Measurements from ENCODE around the gene INTS14. TPM values are rescaled to one million over a fixed set of nuclear protein-coding genes. Genes with fewer than 3 reads are reported as not detected.

The INTS14 gene
- 10 to 100 TPM; 50.8 to 57.6 (median 54.0) TPM for polyA plus RNA-seq (ENCODE audit: insufficient read length in 3 of 3)

- DNase-seq (ENCODE audit: low read depth in 3 of 3, low spot score in 2 of 3) = peak; percentile 85 to 94 (median 93)
These were observed at the start of gene INTS14 for GRCh38 chr15:65610871-65611718. INTS14 (minus strand) TSS chr15:65611131; CDS start chr15:65607380, 3,751 bp downstream.

- no peak for DNase-seq (ENCODE audit: low read depth in 3 of 3, low spot score in 2 of 3)
These were observed 48.6 kb upstream of the INTS14 start for GRCh38 chr15:65659502-65660052.

- DNase-seq (ENCODE audit: low read depth in 3 of 3, low spot score in 2 of 3) = no peak
These were observed 44.5 kb upstream of the INTS14 start for GRCh38 chr15:65655457-65655856.

DNA sequence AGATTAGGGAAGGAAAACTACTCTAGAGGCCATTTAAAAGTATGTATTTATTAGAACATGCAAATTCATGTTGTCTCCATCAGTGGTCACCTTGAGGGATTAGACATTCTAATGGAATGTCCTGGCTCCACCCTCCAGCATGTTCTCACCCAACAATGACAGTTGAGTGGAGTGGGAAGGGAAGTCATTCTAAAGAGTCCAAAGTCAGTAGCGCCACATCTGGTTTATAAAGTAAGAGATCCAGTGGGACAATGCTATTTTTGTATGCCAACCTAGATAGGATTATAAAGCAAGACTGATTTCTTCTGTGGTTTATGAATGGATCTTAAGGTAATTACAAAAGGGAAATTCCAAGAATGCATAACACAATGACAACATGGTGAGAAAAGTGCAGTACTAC lies 44.1 kb upstream of the INTS14 start:
- no peak for DNase-seq (ENCODE audit: low read depth in 3 of 3, low spot score in 2 of 3)

- DNase-seq (ENCODE audit: low read depth in 3 of 3, low spot score in 2 of 3) = no peak
These were observed 43.0 kb upstream of the INTS14 start for GRCh38 chr15:65653801-65654521.

DNA sequence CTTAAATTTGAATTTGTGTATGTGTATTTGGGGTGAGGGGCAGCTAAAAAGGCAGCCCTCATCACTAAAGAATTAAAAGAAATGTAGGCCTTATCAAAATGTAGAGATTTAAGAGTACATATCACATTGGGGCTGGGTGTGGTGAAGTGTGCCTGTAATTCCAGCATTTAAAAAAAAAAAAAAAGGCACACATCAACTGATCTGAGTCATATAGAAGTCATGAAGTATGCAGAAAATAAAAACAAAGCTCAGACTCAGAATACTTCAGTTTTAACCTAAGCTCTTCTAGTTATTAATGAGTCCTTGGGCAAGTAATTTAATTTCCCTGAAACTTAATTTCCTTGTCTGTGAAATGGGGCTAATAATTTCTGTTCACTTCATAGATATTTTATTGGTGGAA lies 42.4 kb upstream of the INTS14 start:
- no peak for DNase-seq (ENCODE audit: low read depth in 3 of 3, low spot score in 2 of 3)

DNA sequence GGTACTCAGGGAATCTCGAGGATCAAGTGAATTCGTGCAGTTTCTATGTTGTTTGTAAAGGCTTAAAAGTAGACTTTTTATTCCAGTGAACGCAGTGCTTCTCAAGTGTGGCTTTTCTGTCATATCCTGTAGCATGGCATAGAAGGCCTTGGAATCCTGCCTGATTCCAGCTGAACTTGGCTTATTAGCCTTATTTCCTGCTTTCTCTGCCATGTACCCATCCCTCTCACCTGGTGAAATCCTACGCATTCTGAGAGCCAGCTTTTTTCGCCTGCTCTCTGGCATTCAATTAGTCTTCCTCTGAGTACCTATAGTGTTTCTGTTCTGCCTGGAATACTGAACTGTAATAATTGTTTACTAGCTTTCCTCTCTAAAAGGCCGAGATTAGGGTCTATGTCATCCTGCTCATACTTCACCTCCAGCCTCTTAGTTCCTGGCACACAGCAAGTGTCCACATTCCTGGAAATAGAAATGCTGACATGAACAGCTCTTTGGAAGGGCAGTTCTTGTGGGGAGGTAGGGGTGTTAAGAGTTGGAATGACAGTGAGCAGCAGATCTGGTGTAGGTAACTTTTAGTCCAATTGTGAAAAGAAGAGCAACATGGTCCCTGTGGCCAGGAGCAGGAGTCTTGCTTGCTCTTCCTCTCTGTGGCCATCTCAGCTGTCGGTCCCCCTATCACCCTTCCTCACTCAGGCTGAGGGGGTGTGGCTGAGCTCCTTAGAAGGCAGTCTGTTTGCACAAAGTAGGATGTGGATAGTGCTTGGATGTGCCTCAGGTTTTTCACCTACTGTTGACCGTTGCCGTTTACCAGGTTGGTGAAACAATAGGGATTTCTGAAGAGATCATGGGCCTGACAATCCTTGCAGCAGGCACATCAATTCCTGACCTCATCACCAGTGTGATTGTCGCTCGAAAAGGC lies 41.2 kb upstream of the INTS14 start:
- DNase-seq (ENCODE audit: low read depth in 3 of 3, low spot score in 2 of 3) = no peak

DNA sequence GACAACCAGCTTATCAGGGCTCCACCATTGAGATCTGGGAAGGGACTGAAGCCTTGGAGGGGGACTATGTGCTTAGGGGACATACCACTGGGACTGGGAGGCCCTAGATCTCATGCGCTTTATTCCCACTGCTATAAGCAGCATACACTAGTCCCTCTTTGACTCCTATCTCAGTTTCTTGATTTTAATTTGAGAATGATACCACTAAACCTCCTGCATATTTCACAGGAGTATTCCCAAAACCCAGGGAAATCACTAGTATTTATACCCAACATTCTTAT lies 40.1 kb upstream of the INTS14 start:
- DNase-seq (ENCODE audit: low read depth in 3 of 3, low spot score in 2 of 3) = no peak

DNA sequence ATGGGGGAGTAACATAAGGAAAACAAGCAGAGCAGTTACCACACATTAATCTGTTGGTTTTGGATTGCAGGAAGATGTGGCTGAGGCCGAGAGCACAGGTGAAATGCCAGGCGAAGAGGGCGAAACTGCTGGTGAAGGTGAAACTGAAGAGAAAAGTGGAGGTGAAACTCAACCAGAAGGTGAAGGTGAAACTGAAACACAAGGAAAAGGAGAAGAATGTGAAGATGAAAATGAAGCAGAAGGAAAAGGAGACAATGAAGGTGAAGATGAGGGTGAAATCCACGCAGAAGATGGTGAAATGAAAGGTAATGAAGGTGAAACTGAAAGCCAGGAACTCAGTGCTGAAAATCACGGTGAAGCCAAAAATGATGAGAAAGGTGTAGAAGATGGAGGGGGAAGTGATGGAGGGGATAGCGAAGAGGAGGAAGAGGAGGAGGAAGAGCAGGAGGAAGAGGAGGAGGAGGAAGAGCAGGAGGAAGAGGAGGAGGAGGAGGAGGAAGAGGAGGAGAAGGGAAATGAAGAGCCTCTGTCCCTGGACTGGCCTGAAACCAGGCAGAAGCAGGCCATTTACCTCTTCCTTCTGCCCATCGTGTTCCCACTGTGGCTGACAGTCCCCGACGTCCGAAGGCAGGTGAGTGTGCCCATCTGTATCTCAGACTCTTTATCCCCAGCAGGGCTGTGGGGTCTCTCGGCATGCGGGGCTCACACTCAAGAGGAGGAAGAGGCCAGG lies 39.5 kb upstream of the INTS14 start:
- no peak for DNase-seq (ENCODE audit: low read depth in 3 of 3, low spot score in 2 of 3)

- DNase-seq (ENCODE audit: low read depth in 3 of 3, low spot score in 2 of 3) = no peak
These were observed 35.6 kb upstream of the INTS14 start for GRCh38 chr15:65646486-65646885.

- DNase-seq (ENCODE audit: low read depth in 3 of 3, low spot score in 2 of 3) = no peak
These were observed 34.5 kb upstream of the INTS14 start for GRCh38 chr15:65645392-65645791.

DNA sequence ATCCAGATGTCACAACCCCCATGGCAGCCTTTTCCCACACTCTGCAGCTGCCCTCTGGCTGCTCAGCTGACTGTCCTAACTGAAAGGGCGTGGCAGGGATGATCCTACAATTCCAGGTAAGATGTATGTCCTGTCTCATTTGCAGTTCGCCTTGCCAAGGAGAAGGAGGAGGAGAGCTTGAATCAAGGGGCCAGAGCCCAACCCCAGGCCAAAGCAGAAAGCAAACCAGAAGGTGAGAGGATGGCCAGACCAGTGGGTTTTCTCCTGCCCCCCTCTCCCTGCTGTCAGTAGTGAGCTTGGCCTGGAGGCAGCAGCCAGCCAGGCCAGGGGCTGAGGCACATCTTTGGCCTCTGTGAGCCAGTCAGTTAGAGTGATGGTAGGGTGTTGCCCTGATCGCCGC lies 33.4 kb upstream of the INTS14 start:
- DNase-seq (ENCODE audit: low read depth in 3 of 3, low spot score in 2 of 3) = no peak

GRCh38 chr15:65642594-65642993 lies 31.7 kb upstream of the INTS14 start:
- DNase-seq (ENCODE audit: low read depth in 3 of 3, low spot score in 2 of 3) = no peak

DNA sequence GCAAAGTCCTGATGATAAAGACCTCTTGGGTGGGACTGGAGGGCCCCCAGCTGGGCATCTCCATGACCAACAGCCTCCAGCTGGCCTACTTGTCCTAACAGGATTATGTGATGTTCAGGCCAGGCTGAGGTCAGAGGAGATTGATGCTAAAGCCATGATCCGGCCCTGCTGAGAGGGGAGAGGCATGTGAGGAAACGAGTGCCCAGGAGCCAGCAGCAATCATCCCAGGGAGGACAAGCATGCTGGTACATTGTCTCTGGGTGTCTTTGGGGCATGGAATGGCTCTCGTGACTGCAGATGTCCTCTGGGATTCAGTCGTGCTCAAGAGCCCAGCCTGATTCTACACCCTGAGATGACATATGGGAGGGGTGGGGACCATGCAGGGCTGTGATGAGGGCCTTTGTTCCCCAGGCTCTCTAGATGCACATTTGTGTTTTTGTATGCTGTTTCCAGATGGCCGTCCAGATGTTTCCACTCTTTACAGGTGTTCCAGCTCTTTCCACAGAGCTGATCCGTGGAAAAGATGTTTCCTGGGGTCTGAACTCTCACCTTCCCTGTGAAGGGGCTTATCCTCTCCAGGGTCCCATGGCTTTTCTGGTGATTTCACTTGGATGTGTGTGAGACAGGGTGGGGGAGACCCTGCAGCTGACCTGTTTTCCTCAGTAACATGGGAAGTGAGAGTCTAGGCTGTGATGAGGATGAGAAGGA lies 31.0 kb upstream of the INTS14 start:
- DNase-seq (ENCODE audit: low read depth in 3 of 3, low spot score in 2 of 3) = no peak

GRCh38 chr15:65639509-65639908 lies 28.6 kb upstream of the INTS14 start:
- no peak for DNase-seq (ENCODE audit: low read depth in 3 of 3, low spot score in 2 of 3)

GRCh38 chr15:65638681-65639089 lies 27.8 kb upstream of the INTS14 start:
- peak; percentile 38 to 61 (median 54) for DNase-seq (ENCODE audit: low read depth in 3 of 3, low spot score in 2 of 3)

DNA sequence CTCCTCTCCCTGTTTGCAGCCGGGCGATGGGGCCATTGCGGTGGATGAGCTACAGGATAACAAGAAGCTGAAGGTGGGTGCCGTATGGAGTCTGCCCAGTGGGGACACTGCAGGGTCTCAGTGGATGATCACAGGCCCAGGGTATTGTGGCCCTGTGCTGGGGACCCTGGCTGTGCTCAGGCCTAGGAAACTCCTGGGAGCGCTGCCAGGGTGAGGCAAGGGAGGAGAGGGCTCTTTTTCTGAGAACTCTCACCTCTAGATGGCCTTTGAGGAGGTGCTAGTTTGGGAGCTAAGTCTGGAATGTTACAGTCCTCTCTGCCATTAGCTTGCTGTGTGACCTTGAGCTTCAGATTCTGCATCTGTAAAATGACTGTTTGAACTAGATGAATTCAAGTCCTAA lies 27.2 kb upstream of the INTS14 start:
- DNase-seq (ENCODE audit: low read depth in 3 of 3, low spot score in 2 of 3) = no peak

DNA sequence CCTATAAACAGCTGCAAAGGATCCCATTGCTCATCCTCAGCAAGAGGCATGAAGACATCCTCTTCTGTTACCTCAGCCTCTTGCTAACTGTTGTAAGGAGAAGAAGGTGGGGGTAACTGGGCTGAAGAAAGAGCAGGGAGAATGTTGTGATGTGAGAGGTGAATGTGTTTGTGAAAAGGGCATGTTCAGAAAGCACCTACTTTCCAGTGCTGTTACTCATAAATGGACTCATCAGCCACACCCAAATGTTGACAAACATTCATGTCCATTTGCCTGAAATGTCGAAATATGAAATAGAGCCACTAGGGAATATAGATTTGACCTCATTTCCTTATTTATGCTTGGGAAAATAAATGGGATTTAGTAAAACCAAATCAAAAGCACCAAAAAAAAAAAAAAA lies 23.4 kb upstream of the INTS14 start:
- DNase-seq (ENCODE audit: low read depth in 3 of 3, low spot score in 2 of 3) = no peak

DNA sequence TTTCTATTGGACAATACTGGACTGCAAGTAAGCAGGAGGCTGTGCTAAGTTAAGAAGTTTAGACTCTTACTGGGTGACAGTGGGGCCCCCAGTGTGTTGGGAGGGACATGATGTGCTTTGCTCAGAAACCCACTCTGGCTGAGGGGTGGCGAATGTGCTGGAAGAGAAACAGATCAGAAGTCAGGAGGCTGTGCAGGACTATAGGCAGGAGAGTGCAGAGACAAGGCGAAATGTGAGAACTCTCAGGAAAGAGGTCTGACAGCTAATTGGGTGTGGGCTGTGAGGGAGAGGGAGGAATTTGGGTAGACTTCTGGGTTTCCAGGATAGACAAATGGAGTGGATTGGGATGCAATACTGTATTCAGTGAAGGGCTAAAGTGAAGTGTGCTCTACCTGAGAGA lies 22.8 kb upstream of the INTS14 start:
- DNase-seq (ENCODE audit: low read depth in 3 of 3, low spot score in 2 of 3) = no peak

Data from right renal cortex interstitium (tissue), 3 donors.